Measurements from ENCODE around the gene PRPF40A. TPM values are rescaled to one million over a fixed set of nuclear protein-coding genes. Genes with fewer than 3 reads are reported as not detected.
A peak's percentile ranks its signal among the peaks of the same experiment; 100 is the strongest.

The PRPF40A gene
- total RNA-seq, 2 experiments from 2014 or later: 128 to 138 TPM

GRCh38 chr2:152715112-152715511 is 2.1 kb downstream of the PRPF40A start:
- intact Hi-C loops (cut with micrococcal nuclease): loop anchor here (5.0 kb wide), 2 partner anchors 38 to 1428 kb away; partner anchors contain the start of gene NMI
- Mint-ChIP-seq H3K4me1 (ENCODE audit: low read depth) (peaks cover 61% of the 10 kb centered on the region), H3K27ac (no peak overlapping the region), H3K4me3 (peak overlapping the region; percentile 23), H3K36me3 (peaks cover 55% of the 10 kb centered on the region), H3K27me3 (no peaks in the 10 kb centered on the region), H3K9me3 (no peaks in the 10 kb centered on the region)
- DNase-seq: no peak
- ChIA-PET POLR2A (interaction anchor here (1.2 to 3.4 kb wide), 2 partner anchors 15 to 21 kb away, joined by 3 to 32 read pairs; no protein-coding TSS in a partner anchor), CTCF (interaction anchor here (1.4 to 2.9 kb wide), 5 partner anchors 8 to 38 kb away, joined by 3 to 10 read pairs (median 4); no protein-coding TSS in a partner anchor)

GRCh38 chr2:152710713-152711112 is 6.5 kb downstream of the PRPF40A start:
- DNase-seq: no peak
- POLR2A ChIA-PET: no interaction called here
- intact Hi-C loops (cut with micrococcal nuclease): no loop called here
- no peaks in the 10 kb centered on the region for H3K27me3 Mint-ChIP-seq
- H3K9me3 Mint-ChIP-seq: no peaks in the 10 kb centered on the region
- H3K4me3 Mint-ChIP-seq: no peak overlapping the region
- peaks cover 65% of the 10 kb centered on the region for H3K4me1 Mint-ChIP-seq (ENCODE audit: low read depth)
- H3K27ac Mint-ChIP-seq: no peak overlapping the region
- CTCF ChIA-PET: interaction anchor here (1.0 kb wide), 1 partner anchor 555 kb away, joined by 3 read pairs; no protein-coding TSS in a partner anchor
- peaks cover 61% of the 10 kb centered on the region for H3K36me3 Mint-ChIP-seq

- no peak for DNase-seq
- H3K4me1 Mint-ChIP-seq (ENCODE audit: low read depth): peaks cover 59% of the 10 kb centered on the region
- no peak overlapping the region for H3K4me3 Mint-ChIP-seq
- ChIA-PET POLR2A (no interaction called here), CTCF (no interaction called here)
- peaks cover 55% of the 10 kb centered on the region for H3K36me3 Mint-ChIP-seq
- intact Hi-C loops (cut with micrococcal nuclease): no loop called here
- no peak overlapping the region for H3K27ac Mint-ChIP-seq
- H3K9me3 Mint-ChIP-seq: no peaks in the 10 kb centered on the region
- no peaks in the 10 kb centered on the region for H3K27me3 Mint-ChIP-seq
Observed at GRCh38 chr2:152708742-152709141, 8.5 kb downstream of the PRPF40A start.

GRCh38 chr2:152706477-152707021 is 10.7 kb downstream of the PRPF40A start:
- ChIA-PET POLR2A (interaction anchor here (1.8 kb wide), 1 partner anchor 10 kb away, joined by 4 read pairs; the partner anchor contains the start of gene PRPF40A), CTCF (interaction anchor here (0.8 kb wide), 1 partner anchor 9 kb away, joined by 3 read pairs; no protein-coding TSS in a partner anchor)
- Mint-ChIP-seq H3K36me3 (peaks cover 62% of the 10 kb centered on the region), H3K27me3 (no peaks in the 10 kb centered on the region), H3K27ac (no peak overlapping the region), H3K9me3 (peaks cover 7% of the 10 kb centered on the region), H3K4me1 (ENCODE audit: low read depth) (peaks cover 62% of the 10 kb centered on the region), H3K4me3 (no peak overlapping the region)
- no peak for DNase-seq
- intact Hi-C loops (cut with micrococcal nuclease): no loop called here

- CTCF ChIA-PET: no interaction called here
- Mint-ChIP-seq H3K9me3 (peaks cover 13% of the 10 kb centered on the region), H3K4me1 (ENCODE audit: low read depth) (peaks cover 50% of the 10 kb centered on the region), H3K36me3 (peaks cover 38% of the 10 kb centered on the region), H3K27ac (peak overlapping the region; percentile 20), H3K4me3 (no peak overlapping the region), H3K27me3 (no peaks in the 10 kb centered on the region)
- POLR2A ChIA-PET: interaction anchor here (1.2 kb wide), 1 partner anchor 13 kb away, joined by 3 read pairs; no protein-coding TSS in a partner anchor
- intact Hi-C loops (cut with micrococcal nuclease): no loop called here
- DNase-seq: no peak
Observed at GRCh38 chr2:152701198-152701597, 16.1 kb downstream of the PRPF40A start.

- no peak for DNase-seq
- Mint-ChIP-seq H3K36me3 (peaks cover 16% of the 10 kb centered on the region), H3K9me3 (peaks cover 5% of the 10 kb centered on the region), H3K27me3 (no peaks in the 10 kb centered on the region), H3K4me3 (no peak overlapping the region), H3K27ac (no peak overlapping the region), H3K4me1 (ENCODE audit: low read depth) (peaks cover 51% of the 10 kb centered on the region)
- intact Hi-C loops (cut with micrococcal nuclease): no loop called here
- ChIA-PET POLR2A (interaction anchor here (2.1 kb wide), 1 partner anchor 20 kb away, joined by 8 read pairs; the partner anchor contains the start of gene PRPF40A), CTCF (interaction anchor here (0.7 to 1.9 kb wide), 2 partner anchors 17 to 19 kb away, joined by 3 to 4 read pairs; no protein-coding TSS in a partner anchor)
Observed at GRCh38 chr2:152696476-152696875, 20.8 kb downstream of the PRPF40A start.

GRCh38 chr2:152695763-152696162 is 21.5 kb downstream of the PRPF40A start:
- POLR2A ChIA-PET: no interaction called here
- H3K4me1 Mint-ChIP-seq (ENCODE audit: low read depth): peaks cover 46% of the 10 kb centered on the region
- H3K36me3 Mint-ChIP-seq: peaks cover 14% of the 10 kb centered on the region
- DNase-seq: no peak
- no peak overlapping the region for H3K4me3 Mint-ChIP-seq
- CTCF ChIA-PET: interaction anchor here (1.9 kb wide), 1 partner anchor 20 kb away, joined by 4 read pairs; no protein-coding TSS in a partner anchor
- no peaks in the 10 kb centered on the region for H3K27me3 Mint-ChIP-seq
- H3K27ac Mint-ChIP-seq: peak overlapping the region; percentile 45
- intact Hi-C loops (cut with micrococcal nuclease): no loop called here
- no peaks in the 10 kb centered on the region for H3K9me3 Mint-ChIP-seq

- ChIA-PET CTCF (interaction anchor here (0.5 to 2.0 kb wide), 4 partner anchors 12 to 518 kb away, joined by 3 to 8 read pairs (median 4); partner anchors contain the start of genes PRPF40A and STAM2), POLR2A (interaction anchor here (0.6 to 2.2 kb wide), 3 partner anchors 18 to 622 kb away, joined by 4 to 32 read pairs (median 6); partner anchors contain the start of genes ARL6IP6 and PRPF40A)
- no peaks in the 10 kb centered on the region for H3K9me3 Mint-ChIP-seq
- no peaks in the 10 kb centered on the region for H3K27me3 Mint-ChIP-seq
- peak overlapping the region; percentile 80 for H3K27ac Mint-ChIP-seq
- peak; percentile 71 for DNase-seq
- peaks cover 14% of the 10 kb centered on the region for H3K36me3 Mint-ChIP-seq
- intact Hi-C loops (cut with micrococcal nuclease): loop anchor here (1.0 to 5.0 kb wide), 2 partner anchors 23 to 277 kb away; partner anchors contain the start of gene PRPF40A
- H3K4me3 Mint-ChIP-seq: peak overlapping the region; percentile 60
- H3K4me1 Mint-ChIP-seq (ENCODE audit: low read depth): peaks cover 40% of the 10 kb centered on the region
Observed at GRCh38 chr2:152694161-152694661, 23.1 kb downstream of the PRPF40A start.

- intact Hi-C loops (cut with micrococcal nuclease): loop anchor here (2.0 to 5.0 kb wide), 2 partner anchors 120 to 276 kb away; no protein-coding TSS in a partner anchor
- Mint-ChIP-seq H3K36me3 (peaks cover 17% of the 10 kb centered on the region), H3K27me3 (no peaks in the 10 kb centered on the region), H3K4me1 (ENCODE audit: low read depth) (peaks cover 38% of the 10 kb centered on the region), H3K9me3 (no peaks in the 10 kb centered on the region), H3K27ac (peak overlapping the region; percentile 49), H3K4me3 (no peak overlapping the region)
- DNase-seq: no peak
- ChIA-PET CTCF (interaction anchor here (2.0 kb wide), 1 partner anchor 24 kb away, joined by 8 read pairs; the partner anchor contains the start of gene PRPF40A), POLR2A (interaction anchor here (2.2 kb wide), 1 partner anchor 24 kb away, joined by 32 read pairs; the partner anchor contains the start of genes ARL6IP6 and PRPF40A)
Observed at GRCh38 chr2:152693033-152693432, 24.2 kb downstream of the PRPF40A start.

GRCh38 chr2:152686321-152686720 is 30.9 kb downstream of the PRPF40A start:
- intact Hi-C loops (cut with micrococcal nuclease): no loop called here
- CTCF ChIA-PET: no interaction called here
- Mint-ChIP-seq H3K27me3 (no peaks in the 10 kb centered on the region), H3K4me3 (no peak overlapping the region), H3K9me3 (no peaks in the 10 kb centered on the region), H3K27ac (no peak overlapping the region), H3K36me3 (peaks cover 31% of the 10 kb centered on the region), H3K4me1 (ENCODE audit: low read depth) (peaks cover 33% of the 10 kb centered on the region)
- POLR2A ChIA-PET: no interaction called here
- no peak for DNase-seq

GRCh38 chr2:152683400-152683799 is 33.9 kb downstream of the PRPF40A start:
- DNase-seq: no peak
- Mint-ChIP-seq H3K9me3 (no peaks in the 10 kb centered on the region), H3K27ac (no peak overlapping the region), H3K27me3 (no peaks in the 10 kb centered on the region), H3K36me3 (peaks cover 31% of the 10 kb centered on the region), H3K4me3 (no peak overlapping the region), H3K4me1 (ENCODE audit: low read depth) (peaks cover 33% of the 10 kb centered on the region)
- intact Hi-C loops (cut with micrococcal nuclease): no loop called here
- POLR2A ChIA-PET: no interaction called here
- CTCF ChIA-PET: no interaction called here

GRCh38 chr2:152682663-152683062 is 34.6 kb downstream of the PRPF40A start:
- CTCF ChIA-PET: no interaction called here
- Mint-ChIP-seq H3K36me3 (peaks cover 31% of the 10 kb centered on the region), H3K4me3 (no peak overlapping the region), H3K4me1 (ENCODE audit: low read depth) (peaks cover 33% of the 10 kb centered on the region), H3K27me3 (no peaks in the 10 kb centered on the region), H3K9me3 (no peaks in the 10 kb centered on the region), H3K27ac (no peak overlapping the region)
- POLR2A ChIA-PET: no interaction called here
- DNase-seq: no peak
- intact Hi-C loops (cut with micrococcal nuclease): no loop called here
